HEK293T (cell line): ENCODE data around the gene JMJD8.

Experiments
- CTCF ChIA-PET: fragments of 350-600 bp; formaldehyde crosslinking; extraction: SDS; loops from one replicate; lab custom pipeline; 2021; ENCODE audit warnings: antibody characterized with exemption, inconsistent platforms; lab: Yijun Ruan, JAX
- POLR2A ChIA-PET: fragments of 350-600 bp; formaldehyde crosslinking; extraction: SDS; loops from one replicate; lab custom pipeline; 2020; ENCODE audit warnings: antibody characterized with exemption, inconsistent platforms; lab: Yijun Ruan, JAX
- DNase-seq: peaks from one replicate; pipeline ENCODE4 v3.0.0; 2012; ENCODE audit warnings: mixed read lengths; ENCODE audit errors: extremely low spot score
- ARNT ChIP-seq: fragments of 450-650 bp; IDR thresholded peaks from 2 replicates; pipeline ENCODE4 v1.6.1; 2017; ENCODE audit warnings: mild to moderate bottlenecking
- BHLHE40 ChIP-seq: fragments of 450-650 bp; IDR thresholded peaks from 2 replicates; pipeline ENCODE4 v1.6.1; 2016; ENCODE audit warnings: mild to moderate bottlenecking, moderate library complexity, borderline replicate concordance
- CTBP1 ChIP-seq: fragments of 450-650 bp; IDR thresholded peaks from 2 replicates; pipeline ENCODE4 v1.6.1; 2016; ENCODE audit warnings: borderline replicate concordance
- ELF4 ChIP-seq: fragments of 450-650 bp; IDR thresholded peaks from 2 replicates; pipeline ENCODE4 v1.6.1; 2017; ENCODE audit warnings: antibody characterized with exemption
- FOXA1 ChIP-seq: fragments of 450-650 bp; IDR thresholded peaks from 2 replicates; pipeline ENCODE4 v1.6.1; 2016; ENCODE audit warnings: mild to moderate bottlenecking
- FOXK2 ChIP-seq: fragments of 450-650 bp; IDR thresholded peaks from 2 replicates; pipeline ENCODE4 v1.6.1; 2016; ENCODE audit warnings: mild to moderate bottlenecking
- FOXM1 ChIP-seq: fragments of 450-650 bp; IDR thresholded peaks from 2 replicates; pipeline ENCODE4 v1.6.1; 2017; ENCODE audit warnings: mild to moderate bottlenecking, borderline replicate concordance
- HDGF ChIP-seq: fragments of 450-650 bp; IDR thresholded peaks from 2 replicates; pipeline ENCODE4 v1.6.1; 2017; ENCODE audit warnings: antibody characterized with exemption, borderline replicate concordance
- L3MBTL2 ChIP-seq: fragments of 450-650 bp; conservative IDR thresholded peaks from 2 replicates; pipeline ENCODE4 v1.6.1; 2016; ENCODE audit warnings: mild to moderate bottlenecking
- LEF1 ChIP-seq: fragments of 450-650 bp; IDR thresholded peaks from 2 replicates; pipeline ENCODE4 v1.6.1; 2017; ENCODE audit warnings: mild to moderate bottlenecking, borderline replicate concordance
- NFRKB ChIP-seq: fragments of 450-650 bp; IDR thresholded peaks from 2 replicates; pipeline ENCODE4 v1.6.1; 2016; ENCODE audit warnings: mild to moderate bottlenecking, moderate library complexity
- PKNOX1 ChIP-seq: fragments of 450-650 bp; IDR thresholded peaks from 2 replicates; pipeline ENCODE4 v1.6.1; 2016
- SP1 ChIP-seq: fragments of 450-650 bp; IDR thresholded peaks from 2 replicates; pipeline ENCODE4 v1.6.1; 2017
- SUZ12 ChIP-seq: fragments of 450-650 bp; IDR thresholded peaks from 2 replicates; pipeline ENCODE4 v1.6.1; 2016; ENCODE audit warnings: mild to moderate bottlenecking
- TARDBP ChIP-seq: fragments of 450-650 bp; IDR thresholded peaks from 2 replicates; pipeline ENCODE4 v1.6.1; 2016
- ZNF384 ChIP-seq: fragments of 450-650 bp; IDR thresholded peaks from 2 replicates; pipeline ENCODE4 v1.6.1; 2016

The JMJD8 gene

GRCh38 chr16:679814-680624 lies 4.1 kb downstream of the JMJD8 start, which contains the start of gene STUB1:
STUB1 (plus strand) TSS chr16:680410; CDS start chr16:680526, 116 bp downstream.
- TF ChIP-seq FOXK2 (no peak), TARDBP (0 out of 2 replicates have a peak, but pooled peaks have one; percentile 28), FOXM1 (0 out of 2 replicates have a peak, but pooled peaks have one; percentile 12)
- peak; percentile 80 for DNase-seq
- POLR2A ChIA-PET: interaction anchor here (0.6 to 3.0 kb wide), 11 partner anchors 7 to 111 kb away, joined by 3 to 33 read pairs (median 5); partner anchors contain the start of genes ANTKMT, WDR24 and WDR90
- CTCF ChIA-PET: no interaction called here

GRCh38 chr16:678858-679813 lies 5.0 kb downstream of the JMJD8 start:
- POLR2A ChIA-PET: interaction anchor here (0.7 to 2.9 kb wide), 5 partner anchors 10 to 30 kb away, joined by 3 to 16 read pairs (median 9); partner anchors contain the start of genes RHOT2, WDR24 and WDR90
- TF ChIP-seq SUZ12 (no peak), HDGF (no peak), BHLHE40 (no peak), L3MBTL2 (no peak), PKNOX1 (no peak), TARDBP (no peak), ZNF384 (no peak), SP1 (no peak), FOXK2 (no peak), NFRKB (no peak), FOXA1 (no peak), CTBP1 (no peak), FOXM1 (no peak)
- CTCF ChIA-PET: interaction anchor here (0.7 to 1.4 kb wide), 2 partner anchors 15 to 19 kb away, joined by 5 to 9 read pairs; no protein-coding TSS in a partner anchor
- peak; percentile 50 for DNase-seq

- POLR2A ChIA-PET: interaction anchor here (1.9 to 2.9 kb wide), 3 partner anchors 9 to 30 kb away, joined by 9 to 16 read pairs (median 11); partner anchors contain the start of genes WDR24 and WDR90
- CTCF ChIA-PET: interaction anchor here (0.7 to 1.4 kb wide), 2 partner anchors 15 to 18 kb away, joined by 5 to 9 read pairs; no protein-coding TSS in a partner anchor
- DNase-seq: no peak
- TF ChIP-seq ARNT: no peak
- no peak for TF ChIP-seq TARDBP
- TF ChIP-seq ZNF384: no peak
- TF ChIP-seq FOXK2: no peak
- no peak for TF ChIP-seq ELF4
- no peak for TF ChIP-seq L3MBTL2
- no peak for TF ChIP-seq FOXA1
- TF ChIP-seq HDGF: no peak
- TF ChIP-seq SUZ12: no peak
- no peak for TF ChIP-seq NFRKB
These were observed 5.8 kb downstream of the JMJD8 start for GRCh38 chr16:678209-678857.

- TF ChIP-seq ZNF384 (no peak), FOXA1 (no peak), ARNT (no peak), BHLHE40 (no peak), FOXM1 (no peak), LEF1 (no peak), FOXK2 (no peak), SUZ12 (no peak), ELF4 (no peak), NFRKB (no peak), L3MBTL2 (no peak), TARDBP (no peak), SP1 (no peak), CTBP1 (no peak), HDGF (no peak), PKNOX1 (no peak)
- no peak for DNase-seq
- POLR2A ChIA-PET: interaction anchor here (1.9 to 2.9 kb wide), 2 partner anchors 12 to 29 kb away, joined by 11 to 16 read pairs; partner anchors contain the start of genes WDR24 and WDR90
- CTCF ChIA-PET: no interaction called here
These were observed 6.6 kb downstream of the JMJD8 start for GRCh38 chr16:677316-678190.

GRCh38 chr16:676913-677312 lies 7.2 kb downstream of the JMJD8 start:
- ChIA-PET POLR2A (interaction anchor here (2.2 kb wide), 1 partner anchor 18 kb away, joined by 6 read pairs; no protein-coding TSS in a partner anchor), CTCF (no interaction called here)
- DNase-seq: no peak
- TF ChIP-seq SP1 (no peak), CTBP1 (no peak), TARDBP (no peak), ELF4 (no peak), HDGF (no peak), NFRKB (no peak), ARNT (no peak), PKNOX1 (no peak), SUZ12 (no peak), LEF1 (no peak), BHLHE40 (no peak), ZNF384 (no peak), FOXK2 (no peak), FOXA1 (no peak), L3MBTL2 (no peak)
